Inflammatory macrophage (primary cell): Measurements from ENCODE around the gene EPHX1.
"Not testable (repeated sequence)": the region's sequence is repeated elsewhere in the genome, so short reads cannot be mapped to it uniquely, and the experiment has no call there.

Source experiments
- DNase-seq, 2 donors: peaks; one replicate each; pipeline ENCODE4 v3.0.0-alpha.2; 2020 to 2022

EPHX1 gene

GRCh38 chr1:225882694-225883615 is 73.0 kb downstream of the EPHX1 start:
- peak; percentile 21 to 59 for DNase-seq

GRCh38 chr1:225883616-225884265 is 73.8 kb downstream of the EPHX1 start:
- no peak for DNase-seq

DNA sequence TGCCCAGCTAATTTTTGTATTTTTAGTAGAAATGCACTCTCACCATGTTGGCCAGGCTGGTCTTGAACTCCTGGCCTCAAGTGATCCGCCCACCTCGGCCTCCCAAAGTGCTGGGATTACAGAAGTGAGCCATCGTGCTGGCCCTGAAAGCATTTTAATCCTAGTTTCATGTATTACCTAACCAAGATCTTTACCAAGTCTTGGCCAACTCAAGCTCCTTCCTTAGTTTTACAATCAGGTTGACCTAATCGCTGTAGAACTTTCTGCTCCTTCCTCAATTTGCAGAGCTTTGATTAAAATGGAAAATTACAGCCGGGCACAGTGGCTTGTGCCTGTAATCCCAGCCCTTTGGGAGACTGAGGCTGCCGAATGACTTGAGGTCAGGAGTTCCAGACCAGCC is 75.4 kb downstream of the EPHX1 start:
- peak; percentile 76 to 89 for DNase-seq

GRCh38 chr1:225886159-225887029 is 76.5 kb downstream of the EPHX1 start:
- DNase-seq: no peak

- no peak for DNase-seq
These were observed 77.0 kb downstream of the EPHX1 start for GRCh38 chr1:225887030-225887314.

GRCh38 chr1:225887554-225888288 is 77.8 kb downstream of the EPHX1 start:
- not testable (repeated sequence) for DNase-seq

DNA sequence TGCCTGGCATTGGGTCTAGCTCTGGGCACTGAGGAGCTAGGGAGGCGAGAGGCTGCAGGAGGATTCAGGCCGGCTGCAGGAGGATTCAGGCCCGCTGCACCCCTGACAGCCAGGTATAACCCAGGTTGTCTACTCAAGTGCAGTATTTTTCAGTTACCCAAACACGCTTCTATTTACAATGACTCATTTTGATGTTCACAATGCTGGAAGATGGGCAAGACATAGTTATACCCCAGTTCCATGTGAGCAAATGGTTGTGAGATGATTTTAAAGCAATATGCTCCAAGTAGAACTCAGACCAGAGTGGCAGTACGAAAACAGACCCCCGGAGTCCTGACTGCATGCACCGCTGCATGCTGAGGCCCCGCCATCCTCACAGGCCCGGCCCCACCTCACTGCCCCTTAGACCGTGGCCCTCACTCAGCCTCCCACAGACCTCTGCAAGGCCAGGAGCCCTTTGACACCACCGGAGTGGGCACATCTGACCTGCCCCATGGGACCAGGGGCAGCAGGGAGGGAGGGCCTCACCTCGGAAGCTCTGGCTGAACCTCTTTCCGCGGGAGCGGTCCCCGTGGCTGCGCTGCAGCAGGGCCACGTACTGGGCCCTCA is 78.5 kb downstream of the EPHX1 start:
- DNase-seq: no peak

GRCh38 chr1:225888898-225889601 is 79.1 kb downstream of the EPHX1 start, which contains the start of gene LEFTY1:
TSS of gene LEFTY1 (minus strand) at chr1:225889146. CDS start at chr1:225889066, 80 bp downstream.
- no peak for DNase-seq

DNA sequence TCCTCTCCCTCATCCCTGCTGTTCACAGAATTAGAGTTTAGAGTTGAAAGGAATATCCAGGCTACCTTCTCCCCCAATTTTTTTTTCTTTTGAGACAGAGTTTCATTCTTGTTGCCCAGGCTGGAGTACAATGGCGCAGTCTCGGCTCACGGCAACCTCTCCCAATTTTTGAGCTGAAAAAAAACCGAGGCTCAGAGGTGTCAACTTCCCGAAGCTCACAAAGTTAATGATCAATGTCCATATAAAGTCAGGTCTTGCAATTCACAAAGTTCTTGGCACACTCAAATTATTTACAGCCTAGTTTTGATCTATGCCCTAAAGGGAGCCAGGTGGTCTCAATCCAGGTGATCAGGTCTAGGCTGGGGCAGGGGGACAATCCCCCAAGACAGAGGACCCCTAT is 79.8 kb downstream of the EPHX1 start:
- no peak for DNase-seq

DNA sequence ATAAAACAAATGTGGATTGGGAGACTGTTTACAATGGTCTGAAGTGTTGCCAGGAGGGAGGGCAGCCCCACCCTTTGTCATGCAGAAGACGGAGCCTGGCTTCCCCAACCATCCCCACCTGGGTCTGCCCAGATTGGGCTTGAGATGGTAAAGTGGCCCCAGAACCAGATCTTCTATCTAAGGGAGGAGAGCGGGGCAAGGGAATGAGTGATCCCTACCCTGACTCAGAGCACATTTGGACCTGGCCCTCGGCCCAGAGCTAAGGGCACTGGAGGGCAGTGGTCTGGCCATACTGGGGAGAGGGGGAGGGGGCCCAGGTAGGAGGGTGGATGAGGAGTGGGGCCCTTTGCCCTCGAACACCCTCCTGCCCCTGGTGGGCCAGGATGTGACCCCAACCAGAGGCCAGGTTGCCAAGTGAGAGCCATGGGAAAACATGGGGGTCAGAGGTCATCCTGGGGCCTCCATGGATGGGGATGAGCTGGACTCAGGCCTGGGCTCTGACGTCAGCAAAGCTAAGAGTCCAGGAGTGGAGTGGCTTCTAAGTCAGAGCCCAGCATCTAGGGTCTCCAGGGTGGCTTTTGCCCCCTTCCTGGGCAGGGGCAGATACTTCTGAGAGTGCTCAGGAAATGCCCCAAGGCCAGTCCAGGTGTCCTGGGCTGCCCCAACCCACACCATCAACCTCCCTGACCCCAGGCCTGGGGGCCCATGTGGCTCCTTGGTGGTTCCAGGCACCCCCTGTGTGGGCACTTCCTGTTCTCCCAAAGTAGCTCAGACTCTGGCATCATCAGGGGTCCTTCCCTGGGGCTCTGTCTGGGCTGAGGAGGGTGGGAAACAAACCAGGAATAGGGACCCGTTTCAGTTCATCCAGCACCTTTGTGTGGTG is 80.7 kb downstream of the EPHX1 start:
- DNase-seq: no peak

DNA sequence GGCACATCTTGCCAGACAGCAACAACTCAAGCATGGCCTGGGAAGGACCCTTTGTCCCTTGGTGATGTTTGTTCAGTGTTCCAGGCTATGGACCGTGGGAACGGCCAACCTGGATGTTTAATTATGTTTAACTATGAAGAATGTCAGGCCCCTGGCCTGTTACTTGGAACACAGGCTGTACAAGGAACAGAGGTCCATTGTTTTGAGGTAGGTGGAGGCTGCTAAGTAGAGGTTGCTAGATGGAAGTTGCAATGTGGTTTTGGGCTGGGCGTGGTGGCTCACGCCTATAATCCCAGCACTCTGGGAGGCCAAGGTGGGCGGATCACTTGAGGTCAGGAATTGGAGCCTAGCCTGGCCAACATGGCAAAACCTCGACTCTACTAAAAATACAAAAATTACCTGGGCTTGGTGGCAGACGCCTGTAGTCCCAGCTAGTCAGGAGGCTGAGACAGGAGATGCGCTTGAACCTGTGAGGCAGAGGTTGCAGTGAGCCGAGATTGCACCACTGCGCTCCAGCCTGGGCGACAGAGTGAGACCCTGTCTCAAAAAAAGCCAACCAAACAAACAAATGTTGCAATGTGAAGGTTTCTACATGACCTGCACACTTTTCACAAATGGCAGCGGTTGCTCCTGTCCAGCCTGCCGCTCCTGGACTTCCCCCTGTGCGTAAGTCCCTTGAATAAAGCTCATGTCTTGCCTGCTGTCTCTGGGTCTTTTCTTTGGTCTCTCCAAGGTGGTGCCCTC is 81.5 kb downstream of the EPHX1 start:
- DNase-seq: no peak

DNA sequence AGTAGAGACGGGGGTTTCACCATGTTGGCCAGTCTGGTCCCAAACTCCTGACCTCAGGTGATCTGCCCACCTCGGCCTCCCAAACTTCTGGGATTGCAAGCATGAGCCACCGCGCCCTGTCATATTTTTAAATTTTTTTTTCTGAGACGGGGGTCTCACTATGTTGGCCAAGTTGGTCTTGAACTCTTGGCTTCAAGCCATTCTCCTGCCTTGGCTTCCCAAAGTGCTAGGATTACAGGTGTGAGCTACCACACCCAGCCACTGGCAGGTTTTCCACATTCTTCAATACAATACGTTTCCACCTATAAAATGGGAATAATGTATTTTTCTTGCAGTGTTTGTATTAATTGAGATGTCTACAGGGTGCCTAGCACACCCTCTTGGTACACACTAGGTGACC is 82.4 kb downstream of the EPHX1 start:
- DNase-seq: no peak
